Activated T-helper 1 cell treated with Interleukin-2 at 50 U/mL for 16 hours (primary cell): ENCODE data around the gene ERAP2.

Experiments
- DNase-seq: peaks from one replicate; pipeline ENCODE4 v3.0.0-alpha.2; 2020; ENCODE audit warnings: low read depth

ERAP2 gene

DNA sequence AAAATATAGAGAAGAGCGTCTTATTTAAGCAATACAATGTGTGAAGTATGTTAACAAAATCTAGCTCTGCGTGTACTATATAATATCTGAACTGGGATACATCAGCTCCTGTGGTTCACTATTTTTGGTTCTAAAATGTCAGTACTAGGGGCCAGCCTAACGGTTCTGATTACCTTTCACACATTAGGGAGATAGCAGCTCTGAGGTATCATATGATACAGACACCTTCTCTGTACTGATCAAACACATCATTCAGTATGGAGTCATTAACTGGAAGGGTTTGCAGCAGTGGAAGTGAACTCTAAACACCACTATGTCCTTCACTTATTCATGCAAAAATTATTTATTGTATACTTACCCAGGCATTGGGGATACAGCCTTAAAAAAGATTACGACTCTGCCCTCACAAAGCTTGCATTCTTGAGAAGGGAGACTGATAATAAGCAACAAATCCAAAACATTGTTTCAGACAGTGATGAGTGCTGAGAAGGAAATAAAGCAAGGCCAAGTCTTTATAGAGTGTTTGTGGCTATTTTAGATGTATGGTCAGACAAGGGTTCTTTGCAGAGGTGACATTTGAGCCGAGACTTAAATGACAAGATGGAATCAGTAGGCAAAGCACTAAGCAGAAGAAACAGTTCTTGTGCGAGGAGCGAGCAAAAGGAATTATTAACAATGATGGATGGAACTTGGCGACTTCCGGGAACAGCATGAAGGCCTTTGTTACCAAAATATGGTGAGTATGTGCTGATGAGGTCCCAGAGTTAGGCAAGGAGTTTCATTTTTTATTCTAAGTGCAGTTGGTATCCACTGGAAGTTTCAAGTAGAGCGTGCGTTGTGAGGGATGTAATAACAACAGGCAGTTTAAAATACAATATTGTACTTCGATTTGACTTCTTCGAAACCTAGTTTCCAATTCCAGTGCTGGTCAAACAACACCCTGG is 57.7 kb downstream of the ERAP2 start:
- no peak for DNase-seq

DNA sequence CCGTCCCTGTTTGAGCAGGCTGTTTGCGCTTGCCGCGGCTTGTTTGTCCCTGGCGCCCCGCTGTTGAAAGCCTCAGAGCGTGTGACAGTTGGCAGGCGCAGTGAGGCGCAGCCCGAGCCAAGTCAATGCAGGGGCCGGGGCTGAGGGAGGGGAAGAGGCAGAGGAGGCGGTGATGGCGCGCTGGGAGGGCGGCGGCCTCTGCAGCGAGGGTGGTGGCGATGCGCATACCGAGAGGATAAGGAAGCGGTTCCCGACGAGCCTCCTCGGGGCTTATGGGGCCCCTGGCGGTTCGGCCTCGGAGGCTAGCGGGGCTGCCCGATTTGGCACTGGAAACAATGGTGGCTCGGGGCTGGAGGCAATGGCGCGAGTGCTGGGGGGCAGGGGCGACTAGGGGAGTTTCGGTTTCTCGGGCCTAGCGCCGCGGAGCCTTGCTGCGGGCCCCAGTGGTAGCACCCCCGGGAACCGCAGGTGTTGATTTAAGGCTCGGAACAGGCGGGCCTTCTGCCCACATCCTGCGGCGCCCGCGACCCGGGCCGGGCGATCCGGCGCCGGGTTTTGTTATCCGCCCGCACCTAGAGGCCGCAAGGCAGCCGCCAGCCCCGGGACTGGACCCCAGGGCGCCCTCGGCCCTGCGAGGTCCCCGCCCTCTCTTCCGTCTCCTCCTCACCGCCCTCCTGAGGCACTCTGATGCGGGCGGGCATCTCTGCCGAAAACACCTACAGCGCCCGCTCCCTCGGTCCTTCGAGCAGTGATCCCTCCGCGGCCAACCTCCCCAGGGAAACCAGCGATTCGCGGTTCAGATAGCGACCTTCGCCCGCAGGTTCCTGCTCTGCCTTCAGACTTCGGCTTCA is 58.6 kb downstream of the ERAP2 start:
- DNase-seq = peak; percentile 94

DNA sequence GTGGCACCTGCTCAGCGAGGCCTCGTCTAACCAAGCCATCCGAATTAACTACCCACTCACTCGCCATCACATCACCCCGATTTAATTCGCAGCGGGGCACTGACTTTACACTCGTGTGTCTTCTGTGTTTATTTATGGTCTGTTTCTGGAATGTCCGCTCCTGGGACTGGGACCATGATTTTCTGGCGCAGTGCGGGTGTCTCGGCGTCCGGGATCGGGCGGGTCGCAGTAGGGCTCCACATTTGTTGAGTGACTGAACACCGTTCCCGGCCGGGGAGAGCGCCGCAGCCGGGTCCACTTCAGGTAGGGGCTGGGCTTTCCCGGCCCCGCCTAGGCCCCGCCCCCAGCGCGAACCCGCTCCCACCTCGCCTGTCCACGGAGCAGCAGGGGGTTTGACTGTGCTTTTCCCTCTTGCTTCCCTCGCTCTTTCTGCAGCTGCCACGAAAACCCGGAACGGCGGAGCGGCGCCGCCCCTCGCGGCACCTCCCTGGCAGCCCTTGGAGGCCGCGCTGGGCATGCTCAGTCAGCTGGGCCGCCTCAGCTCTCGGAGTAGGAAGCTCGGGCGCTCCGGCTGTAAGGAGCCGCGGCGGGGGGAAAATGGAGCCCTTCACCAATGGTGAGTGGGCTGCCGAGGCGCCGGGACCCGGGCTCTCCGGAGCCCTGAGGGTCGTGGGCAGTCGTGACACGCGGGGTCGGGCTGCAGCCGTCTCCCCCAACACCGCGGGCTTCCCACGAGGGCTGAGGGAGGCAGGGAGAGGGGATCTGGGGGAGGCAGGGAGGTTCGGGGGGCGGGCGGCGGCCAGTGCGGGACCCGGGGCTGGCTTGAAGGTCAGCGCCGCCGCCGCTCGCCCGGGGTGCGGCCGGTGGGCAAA is 59.5 kb downstream of the ERAP2 start, which contains the start of gene LNPEP:
Gene LNPEP, plus strand, starts transcription at position 522 of the 872 bp plus-strand sequence. Its CDS starts 76 bp downstream, at position 598.
- peak; percentile 92 for DNase-seq

DNA sequence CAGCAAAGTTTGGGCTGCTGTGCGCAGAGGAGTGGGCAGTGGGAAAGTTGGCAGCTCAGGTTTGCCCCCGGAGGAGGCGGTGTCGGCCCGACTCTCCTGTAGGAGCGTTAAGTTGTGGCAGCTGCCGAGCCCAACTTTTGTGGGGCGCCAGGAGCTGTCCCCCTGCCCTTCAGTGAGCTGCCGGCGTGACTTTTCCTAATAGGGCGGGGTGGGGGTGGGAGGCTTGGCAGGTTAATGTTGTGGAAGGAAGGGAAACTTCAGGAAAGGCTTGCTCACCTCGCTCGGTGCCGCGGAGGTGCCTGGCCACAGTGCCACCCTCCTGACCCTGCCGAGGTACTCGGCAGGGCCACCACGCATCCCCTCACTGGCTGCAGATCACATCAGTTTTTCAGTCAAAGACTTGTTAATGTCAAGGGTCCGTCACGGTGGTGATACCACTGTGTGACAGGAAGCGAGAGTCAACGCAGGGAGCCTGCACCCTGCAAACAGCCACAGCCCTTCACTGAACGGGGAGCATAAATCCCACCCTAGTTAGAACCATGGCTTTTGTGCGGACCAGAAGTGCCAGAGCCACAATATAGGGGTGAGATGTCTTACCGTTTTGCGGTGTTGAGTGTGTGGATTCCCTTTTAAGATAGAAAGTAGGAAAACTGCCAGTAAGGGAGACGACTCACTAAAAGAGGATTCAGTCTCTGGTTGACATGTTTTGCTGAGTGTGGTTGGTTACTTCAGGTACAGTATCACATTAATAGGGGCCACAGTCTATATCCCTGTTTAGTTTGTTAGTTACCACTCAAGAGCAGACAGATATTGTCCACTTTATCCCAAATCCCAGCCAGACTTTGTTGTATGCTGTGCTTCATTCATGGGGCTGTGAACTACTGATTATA is 60.4 kb downstream of the ERAP2 start:
- peak; percentile 28 for DNase-seq

DNA sequence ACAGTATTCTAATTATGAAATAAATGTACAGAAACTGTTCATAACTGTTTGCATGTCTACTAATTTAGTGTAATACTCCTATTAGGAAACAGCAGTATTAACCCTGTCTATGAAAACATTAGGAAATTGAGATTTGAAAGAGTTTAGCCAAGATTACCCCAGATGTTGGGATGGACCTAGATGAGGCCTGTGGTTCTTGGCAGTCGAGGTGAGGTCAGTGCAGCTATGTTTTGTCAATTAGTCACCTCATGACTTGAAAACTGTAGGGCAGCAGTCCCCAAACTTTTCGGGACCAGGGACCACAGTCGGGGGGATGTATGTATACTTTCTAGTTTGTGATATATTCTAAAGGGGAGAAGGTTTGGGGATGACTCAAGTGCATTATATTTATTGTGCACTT is 64.3 kb downstream of the ERAP2 start:
- no peak for DNase-seq

DNA sequence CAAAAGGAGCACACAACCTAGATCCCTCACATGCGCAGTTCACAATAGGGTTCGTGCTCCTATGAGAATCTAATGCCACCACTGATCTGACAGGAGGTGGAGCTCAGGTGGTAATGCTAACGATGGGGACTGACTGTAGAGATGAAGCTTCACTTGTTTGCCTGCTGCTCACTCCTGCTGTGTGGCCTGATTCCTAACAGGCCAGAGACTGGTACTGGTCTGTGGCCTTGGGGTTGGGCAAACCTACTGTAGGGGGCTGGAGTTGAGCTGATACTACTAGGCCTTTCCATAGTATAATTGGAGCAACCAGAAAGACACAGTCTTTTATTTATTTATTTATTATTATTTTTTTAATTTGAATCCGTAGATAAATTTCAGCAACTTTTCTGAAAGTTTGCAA is 64.8 kb downstream of the ERAP2 start:
- no peak for DNase-seq

DNA sequence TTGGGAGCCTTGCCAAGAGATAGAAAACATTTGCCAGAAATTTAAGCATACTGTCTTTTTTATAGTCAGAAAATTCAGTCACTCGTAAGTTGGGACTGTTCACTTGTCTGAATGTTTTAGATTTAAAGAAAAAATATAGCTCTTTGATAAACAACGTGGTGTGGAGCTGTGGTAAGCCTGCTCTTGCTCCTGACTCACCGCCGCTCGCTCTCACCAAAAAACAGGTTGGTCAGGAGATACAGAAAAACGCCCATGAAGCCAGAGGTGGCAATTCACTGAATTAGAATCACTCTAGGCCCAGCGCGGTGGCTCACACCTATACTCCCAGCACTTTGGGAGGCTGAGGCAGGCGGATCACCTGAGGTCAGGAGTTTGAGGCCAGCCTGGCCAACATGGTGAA is 65.8 kb downstream of the ERAP2 start:
- DNase-seq = no peak

DNA sequence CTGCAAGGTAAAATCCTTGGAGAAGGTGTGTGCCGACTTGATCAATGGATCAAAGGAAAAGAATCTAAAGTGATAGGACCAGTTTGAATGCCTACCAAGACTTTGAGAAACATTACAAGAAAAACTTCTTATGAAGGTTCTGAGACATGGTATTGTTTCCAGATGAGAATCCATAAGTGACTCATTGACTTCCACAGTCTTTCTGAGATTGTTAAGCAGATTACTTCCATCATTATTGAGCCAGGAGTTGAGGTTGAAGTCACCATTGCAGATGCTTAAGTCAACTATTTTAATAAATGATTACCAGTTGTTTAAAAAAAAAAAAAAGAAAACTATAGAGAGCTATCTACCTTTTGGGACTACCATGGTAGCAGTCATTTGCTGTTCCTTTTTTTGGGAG is 66.6 kb downstream of the ERAP2 start:
- no peak for DNase-seq

DNA sequence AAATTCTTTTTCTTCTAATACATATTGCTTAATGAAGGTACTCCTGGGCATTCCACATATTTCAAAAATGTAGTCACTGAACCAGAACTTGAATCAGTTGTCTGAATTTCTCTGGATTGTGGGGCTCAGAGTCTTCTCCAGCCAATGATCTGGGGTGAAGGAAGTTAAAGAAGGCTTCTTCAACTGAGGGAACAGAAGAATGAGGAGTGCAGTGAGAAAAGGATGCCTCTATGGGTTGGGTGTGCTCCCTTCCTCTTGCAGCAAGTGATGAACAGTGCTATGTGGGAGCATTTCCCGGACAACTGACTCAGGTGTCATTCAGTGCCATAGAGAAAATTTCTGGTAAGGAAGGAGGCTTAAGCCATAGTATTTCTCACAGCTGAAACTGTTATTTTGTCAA is 67.5 kb downstream of the ERAP2 start:
- no peak for DNase-seq

DNA sequence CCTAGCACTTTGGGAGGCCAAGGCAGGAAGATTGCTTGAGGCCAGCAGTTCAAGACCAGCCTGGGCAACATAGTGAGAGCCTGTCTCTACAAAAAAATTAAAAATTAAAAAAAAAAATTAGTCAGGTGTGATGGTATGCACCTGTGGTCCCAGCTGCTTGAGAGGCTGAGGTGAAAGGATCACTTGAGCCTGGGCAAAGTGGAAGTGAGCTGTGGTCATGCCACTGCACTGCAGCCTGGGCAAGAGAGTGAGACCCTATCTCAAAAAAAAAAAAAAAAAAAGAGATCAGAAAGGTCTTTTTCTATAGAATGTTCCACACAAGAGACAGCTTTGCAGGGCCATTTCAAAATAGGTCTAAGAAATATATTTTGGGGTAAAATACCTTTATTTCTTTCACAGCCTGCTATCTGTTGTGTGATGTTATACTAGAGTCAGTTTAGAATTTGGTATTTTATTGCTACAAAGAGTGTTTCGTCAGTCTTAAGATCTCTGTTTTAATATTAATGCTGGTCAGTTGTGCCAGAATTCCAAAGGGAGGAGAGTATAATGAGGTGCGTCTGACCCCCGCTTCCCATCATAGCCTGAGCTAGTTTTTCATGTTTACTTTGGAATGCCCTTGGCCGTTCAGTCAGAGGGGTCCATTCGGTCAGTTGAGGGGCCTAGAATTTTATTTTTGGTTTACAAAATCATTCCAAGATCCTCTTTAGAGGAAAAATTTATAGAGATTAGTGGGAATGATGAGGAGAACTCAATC is 69.0 kb downstream of the ERAP2 start:
- no peak for DNase-seq

DNA sequence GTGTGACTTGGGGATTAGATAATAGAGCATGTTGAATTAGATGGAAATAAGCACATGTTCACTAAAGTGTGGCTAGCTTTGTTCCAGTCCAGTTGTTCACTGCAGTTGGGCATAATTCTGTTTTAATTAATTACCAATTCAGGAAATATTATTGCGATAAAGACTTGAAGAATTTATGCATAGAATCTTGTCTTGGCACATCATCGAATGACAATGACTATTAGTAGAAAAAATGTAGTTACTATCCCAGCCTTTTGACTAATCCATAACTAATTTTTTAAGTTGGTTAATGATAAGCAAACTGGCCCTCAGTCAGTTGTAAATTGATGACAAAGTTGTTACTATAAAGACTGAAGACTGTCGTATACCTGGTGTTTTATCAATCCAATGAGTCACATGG is 70.1 kb downstream of the ERAP2 start:
- no peak for DNase-seq

DNA sequence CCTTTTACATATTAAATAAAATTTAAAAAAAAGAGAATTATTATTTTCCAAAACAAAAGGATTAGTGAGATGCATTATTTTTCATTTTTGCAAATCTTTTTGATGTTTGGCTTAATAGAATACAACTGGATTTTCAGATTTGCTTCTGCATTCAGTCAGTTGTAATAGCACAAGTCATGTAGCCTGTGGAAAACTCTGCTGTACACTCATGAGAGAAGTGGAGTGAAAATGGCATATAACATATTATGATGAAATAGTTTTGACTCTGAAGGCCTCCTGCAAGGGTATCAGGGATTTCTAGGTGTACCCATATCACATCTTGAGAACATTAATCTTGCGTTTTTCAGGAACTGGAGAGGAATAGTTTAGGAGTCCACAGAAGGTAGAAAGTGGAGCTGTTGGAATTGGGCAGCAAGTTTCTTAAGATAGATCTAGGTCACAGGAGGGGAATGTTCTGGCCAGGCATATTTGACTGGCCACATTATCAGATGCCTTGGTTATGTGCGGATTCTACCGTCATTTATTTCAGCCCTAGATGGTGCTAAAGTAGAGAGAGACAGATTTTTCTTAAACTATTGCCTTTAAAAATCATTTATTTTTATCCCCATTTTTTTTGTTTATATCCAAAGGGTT is 75.9 kb downstream of the ERAP2 start:
- DNase-seq = no peak

DNA sequence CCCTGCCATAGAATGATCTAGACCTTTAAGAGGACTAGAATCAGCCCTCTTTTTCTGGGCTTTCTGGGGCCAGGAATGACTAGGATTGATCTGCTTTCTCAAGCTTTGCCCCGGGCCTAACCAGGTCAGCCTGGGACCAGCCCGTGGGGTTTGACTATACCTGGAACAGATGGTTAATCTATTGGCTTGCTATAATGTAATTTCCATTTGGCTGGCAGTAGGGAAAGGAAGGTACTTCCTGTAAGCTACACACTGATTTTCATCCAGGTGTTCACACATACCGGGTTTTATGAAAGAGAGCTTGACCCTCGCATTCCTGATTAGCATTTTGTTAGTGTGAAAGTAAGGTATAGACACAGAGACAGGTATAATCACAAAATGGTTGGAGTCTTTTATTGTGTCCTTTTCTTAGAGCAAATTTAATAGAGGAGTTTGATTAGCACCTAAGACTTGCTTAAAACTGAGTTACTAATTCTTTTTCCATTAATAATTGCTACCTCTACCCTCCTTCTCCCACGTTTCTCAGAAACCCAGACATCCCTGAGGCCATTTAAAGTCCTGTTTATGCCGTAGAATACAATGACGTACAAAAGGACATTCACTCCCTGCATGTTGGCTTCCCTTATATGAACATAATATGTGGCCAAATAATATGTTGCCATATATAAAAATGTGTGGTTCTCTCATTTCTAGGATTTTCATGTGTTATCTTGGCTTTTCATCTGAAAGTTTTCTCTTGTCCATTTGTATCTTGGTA is 76.9 kb downstream of the ERAP2 start:
- no peak for DNase-seq

DNA sequence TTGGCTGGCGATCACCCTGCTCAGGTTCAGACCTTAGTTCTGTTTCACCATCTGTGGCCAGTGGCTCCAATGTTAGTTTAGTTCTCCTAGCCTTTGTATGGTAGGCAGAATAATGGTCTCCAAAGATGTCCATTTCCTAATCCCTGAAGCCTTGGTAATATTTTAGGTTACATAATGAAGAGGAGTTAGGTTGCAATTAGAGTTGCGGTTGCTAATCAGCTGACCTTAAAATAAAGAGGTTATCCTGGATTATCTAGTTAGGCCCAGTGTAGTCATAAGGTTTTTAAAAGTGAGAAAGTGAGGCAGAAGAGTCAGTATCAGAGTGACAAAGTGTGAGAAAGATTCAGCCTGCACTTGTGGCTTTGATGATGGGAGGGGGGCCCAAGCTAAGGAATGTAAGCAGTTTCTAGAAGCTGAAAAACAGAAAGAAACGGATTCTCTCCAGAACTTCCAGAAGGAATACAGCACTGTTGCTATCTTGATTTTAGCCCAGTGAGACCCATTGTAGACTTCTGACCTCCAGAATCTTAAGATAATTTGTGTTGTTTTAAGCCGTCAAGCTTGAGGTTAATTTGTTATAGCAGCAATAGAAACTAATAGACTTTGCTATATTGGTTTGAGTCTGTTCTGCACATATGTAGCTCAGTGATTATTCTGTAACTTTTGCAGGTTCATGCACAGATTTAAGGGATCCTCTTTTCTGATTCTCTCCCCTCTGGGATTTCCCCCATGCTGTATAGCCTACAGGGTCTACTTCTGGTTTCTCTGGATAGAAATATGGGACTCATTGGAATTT is 81.2 kb downstream of the ERAP2 start:
- DNase-seq = no peak

DNA sequence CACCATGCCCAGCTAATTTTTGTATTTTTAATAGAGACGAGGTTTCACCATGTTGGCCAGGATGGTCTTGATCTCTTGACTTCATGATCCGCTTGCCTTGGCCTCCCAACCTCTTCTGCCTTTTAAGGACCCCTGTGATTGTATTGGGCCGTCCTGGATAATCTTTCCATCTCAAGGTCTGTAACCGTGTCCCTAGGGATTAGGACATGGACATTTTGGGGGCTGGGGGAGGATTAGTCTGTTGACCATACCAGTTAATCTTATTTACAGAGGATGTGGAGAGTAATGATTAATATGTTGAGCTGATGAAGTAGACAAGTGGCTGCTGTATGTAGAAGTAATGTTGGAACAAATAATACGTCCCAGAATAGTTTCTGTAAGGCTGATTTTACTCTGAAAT is 82.7 kb downstream of the ERAP2 start:
- DNase-seq = no peak

DNA sequence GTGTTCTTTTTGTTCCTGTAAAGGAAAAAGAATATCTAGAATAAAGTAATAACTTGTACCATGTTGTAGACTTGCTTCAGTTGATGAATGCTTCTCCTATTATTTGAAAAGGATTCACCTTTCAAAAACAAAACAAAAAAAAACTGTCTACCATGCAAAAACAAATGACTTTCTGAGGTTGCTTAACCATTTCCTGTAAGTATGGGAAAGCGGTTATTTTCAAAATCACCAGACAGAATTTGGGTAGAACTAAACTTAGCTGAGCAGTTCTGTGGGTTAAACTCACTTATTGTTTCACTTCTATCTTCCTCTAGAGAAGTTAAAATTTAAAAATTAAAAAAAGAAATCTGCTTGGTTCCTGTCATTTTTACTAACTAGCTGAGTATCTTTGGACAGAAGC is 84.8 kb downstream of the ERAP2 start:
- DNase-seq = no peak

DNA sequence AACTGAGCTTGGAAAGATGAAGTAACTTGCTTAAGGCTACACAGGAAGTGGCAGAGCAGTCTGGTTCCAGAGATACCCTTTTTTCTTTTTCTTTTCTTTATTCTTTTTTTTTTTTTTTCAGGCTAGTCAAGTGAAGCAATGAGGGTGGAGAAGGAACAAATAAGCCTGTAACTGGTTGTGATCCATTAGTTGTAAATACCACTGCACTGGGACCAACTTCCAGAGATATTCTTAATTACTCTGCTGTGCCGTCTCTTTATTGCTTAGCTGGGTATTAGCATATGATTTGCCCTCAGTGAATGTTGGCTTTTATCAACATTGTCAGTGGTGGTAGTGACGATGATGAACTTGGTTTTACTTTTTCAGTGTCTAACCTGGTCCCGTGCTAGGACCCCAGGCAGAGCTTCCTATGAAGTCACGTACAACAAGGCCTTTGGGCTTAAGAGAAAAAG is 86.3 kb downstream of the ERAP2 start:
- DNase-seq = no peak

DNA sequence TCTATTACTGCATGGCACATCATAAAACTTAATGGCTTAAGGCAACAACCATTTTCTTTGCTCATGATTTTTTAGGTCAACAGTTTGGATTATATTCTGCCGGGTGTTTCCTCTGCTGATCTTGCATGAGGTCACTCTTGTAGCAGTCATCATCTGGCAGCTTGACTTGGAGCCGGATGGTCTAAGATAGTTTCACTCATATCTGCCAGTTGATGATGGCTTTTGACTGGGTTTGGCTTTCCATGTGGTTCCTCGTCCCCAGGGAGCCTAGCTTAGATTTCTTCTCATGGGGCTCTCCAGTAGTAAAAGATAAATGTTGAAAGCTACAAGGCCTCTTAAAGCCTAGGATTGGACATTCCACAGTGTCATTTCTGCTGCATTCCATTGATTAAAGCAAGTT is 87.0 kb downstream of the ERAP2 start:
- no peak for DNase-seq
